ENCODE measurements around the gene MAGEA11.
"Not testable (repeated sequence)": the region's sequence is repeated elsewhere in the genome, so short reads cannot be mapped to it uniquely, and the experiment has no call there.

MAGEA11 gene

GRCh38 chrX:149711545-149712236, at the start of gene MAGEA11:
TSS of gene MAGEA11 (plus strand) at chrX:149712060. CDS start at chrX:149713160, 1,100 bp downstream.
- DNase-seq (ENCODE audit: low read depth), result no peak

DNA sequence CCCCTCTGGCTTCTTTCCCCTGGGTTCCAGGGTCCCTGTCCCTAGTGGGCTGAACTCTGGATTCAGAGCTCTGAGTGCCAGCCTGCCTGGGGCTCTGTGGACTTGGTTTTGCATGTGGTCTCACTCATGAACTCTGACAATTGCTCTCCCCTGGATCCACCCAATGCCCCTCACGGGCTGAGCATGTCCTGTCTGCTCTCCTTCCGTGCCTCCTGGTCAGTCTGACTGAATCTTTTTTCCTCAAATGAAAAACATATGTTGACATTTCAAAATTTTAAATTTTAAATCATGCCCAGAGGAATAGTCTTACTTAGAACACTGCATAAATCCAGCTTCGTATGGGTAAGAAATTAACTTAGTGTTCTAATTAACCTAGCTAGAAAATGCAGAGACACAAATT, 36.8 kb upstream of the MAGEA11 start:
- not testable (repeated sequence) for DNase-seq (ENCODE audit: low read depth)

DNA sequence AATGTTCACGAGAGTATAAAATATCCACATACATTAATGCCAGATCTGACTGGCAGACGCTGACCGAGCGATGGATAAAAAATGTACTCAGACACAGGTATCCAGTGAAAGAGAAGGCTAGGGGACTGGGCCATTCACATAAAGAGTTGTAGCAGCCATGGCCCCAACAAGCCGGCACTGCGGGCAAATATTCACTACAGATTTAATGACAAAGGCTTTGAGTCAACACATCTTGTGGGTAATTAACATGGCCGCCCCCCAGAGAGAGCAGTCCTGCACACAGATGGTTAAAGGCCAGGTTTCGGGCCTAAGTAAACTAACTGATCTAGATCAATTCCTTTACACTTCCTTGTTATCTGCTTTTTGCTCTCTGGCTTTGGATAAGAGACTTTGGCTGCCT, 36.3 kb upstream of the MAGEA11 start:
- not testable (repeated sequence) for DNase-seq (ENCODE audit: low read depth)

DNA sequence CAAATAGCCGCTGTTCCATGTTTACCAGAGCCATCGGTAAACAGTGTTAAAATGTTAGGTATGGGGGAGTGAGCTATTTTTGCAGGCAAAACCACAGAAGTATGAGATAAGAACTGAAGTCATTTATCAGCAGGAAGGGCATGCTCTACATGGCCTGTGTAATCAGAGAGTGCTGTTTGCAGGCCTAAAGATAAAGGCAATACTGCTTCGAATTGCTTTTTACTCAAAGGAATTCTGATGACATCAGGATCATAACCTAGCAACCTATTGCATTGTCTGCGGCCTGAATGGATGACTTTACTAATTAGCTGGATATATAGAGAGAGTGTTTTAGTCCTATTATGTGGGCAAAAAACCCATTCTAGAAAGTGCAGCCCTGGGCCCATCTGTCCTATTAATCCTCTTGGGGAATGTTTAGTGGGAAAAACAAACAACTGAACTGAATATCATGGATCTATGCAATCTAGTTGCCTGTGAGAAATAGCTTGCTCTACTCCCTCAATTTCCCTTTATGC, 32.6 kb upstream of the MAGEA11 start:
- not testable (repeated sequence) for DNase-seq (ENCODE audit: low read depth)

GRCh38 chrX:149681182-149681581, 30.7 kb upstream of the MAGEA11 start:
- DNase-seq (ENCODE audit: low read depth), result no peak

- no peak for DNase-seq (ENCODE audit: low read depth)
Observed at GRCh38 chrX:149682031-149682430, 29.8 kb upstream of the MAGEA11 start.

GRCh38 chrX:149682956-149683947, 28.6 kb upstream of the MAGEA11 start:
- no peak for DNase-seq (ENCODE audit: low read depth)

GRCh38 chrX:149683966-149684730, 27.7 kb upstream of the MAGEA11 start:
- DNase-seq (ENCODE audit: low read depth), result no peak

DNA sequence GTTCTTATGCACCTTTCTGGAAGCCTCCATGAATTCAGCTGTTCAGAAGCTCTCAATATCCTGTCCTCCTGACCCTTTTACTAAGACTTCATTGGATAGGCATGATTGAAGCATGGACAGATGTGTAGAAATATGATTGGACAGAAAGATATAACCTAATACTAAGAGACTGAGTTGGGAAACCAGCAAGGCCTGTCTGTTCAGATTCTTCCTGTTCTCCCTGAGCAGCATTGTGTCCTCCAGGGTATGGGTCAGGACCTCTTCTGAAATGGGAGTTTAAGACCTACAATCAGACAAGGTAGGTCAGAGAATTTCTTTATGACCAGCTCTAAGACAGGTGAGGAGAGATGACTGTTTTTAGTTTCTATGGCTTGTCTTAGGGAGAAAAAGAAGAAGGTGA, 23.9 kb upstream of the MAGEA11 start:
- no peak for DNase-seq (ENCODE audit: low read depth)

DNA sequence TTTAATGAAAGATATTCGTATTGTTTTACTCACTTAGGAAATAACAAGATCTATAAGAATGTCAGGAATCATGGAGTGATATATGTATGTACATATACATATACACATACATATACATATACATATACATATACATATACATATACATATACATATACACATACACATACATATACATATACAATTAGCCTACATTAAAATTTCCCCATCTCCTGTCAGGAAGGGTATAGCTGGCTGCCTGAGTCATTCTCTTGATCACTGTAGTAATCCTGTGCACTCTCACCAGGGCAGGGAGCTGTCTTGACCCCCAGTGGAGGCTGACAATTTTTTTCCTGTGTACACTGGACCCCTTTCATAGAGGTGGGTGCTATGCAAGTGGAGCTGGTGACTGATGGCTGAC, 23.3 kb upstream of the MAGEA11 start:
- DNase-seq (ENCODE audit: low read depth), result no peak

DNA sequence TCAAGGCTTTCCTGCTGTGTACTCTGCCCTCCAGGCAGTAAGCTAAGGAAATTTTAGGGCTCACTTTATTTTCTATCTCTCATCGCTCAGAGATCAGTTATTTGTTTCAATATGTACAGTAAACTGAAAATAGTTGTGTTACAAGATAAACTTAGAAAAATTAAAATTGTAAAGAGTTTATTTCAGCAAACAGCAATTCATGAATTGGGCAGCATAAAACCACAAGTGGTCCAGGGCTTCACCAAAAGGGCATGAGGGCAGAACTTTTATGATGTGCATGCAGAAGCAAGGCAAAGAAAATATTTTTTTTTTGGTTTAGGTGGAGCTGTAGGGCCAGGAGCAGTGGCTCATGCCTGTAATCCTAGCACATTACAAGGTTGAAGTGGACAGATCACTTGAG, 20.1 kb upstream of the MAGEA11 start:
- no peak for DNase-seq (ENCODE audit: low read depth)

DNA sequence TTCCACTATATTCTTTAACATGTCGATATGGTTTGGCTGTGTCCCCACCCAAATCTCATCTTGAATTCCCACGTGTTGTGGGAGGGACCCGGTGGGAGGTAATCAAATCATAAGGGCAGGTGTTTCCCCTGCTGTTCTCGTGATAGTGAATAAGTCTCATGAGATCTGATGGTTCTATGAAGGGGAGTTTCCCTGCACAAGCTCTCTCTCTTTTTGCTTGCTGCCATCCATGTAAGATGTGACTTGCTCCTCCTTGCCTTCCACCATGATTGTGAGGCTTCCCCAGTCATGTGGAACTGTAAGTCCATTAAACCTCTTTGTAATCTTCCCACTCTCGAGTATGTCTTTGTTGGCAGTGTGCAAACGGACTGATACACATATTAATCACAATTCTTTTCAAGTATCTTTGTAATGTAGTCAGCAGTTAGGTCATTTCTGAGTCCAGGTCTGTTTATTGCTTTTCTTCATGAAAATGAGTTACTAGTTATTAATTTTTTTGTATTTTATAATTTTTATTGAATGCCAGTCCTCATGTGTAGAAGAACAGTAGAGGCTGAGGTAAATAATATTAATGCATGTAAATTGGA, 19.1 kb upstream of the MAGEA11 start:
- DNase-seq (ENCODE audit: low read depth), result not testable (repeated sequence)

DNA sequence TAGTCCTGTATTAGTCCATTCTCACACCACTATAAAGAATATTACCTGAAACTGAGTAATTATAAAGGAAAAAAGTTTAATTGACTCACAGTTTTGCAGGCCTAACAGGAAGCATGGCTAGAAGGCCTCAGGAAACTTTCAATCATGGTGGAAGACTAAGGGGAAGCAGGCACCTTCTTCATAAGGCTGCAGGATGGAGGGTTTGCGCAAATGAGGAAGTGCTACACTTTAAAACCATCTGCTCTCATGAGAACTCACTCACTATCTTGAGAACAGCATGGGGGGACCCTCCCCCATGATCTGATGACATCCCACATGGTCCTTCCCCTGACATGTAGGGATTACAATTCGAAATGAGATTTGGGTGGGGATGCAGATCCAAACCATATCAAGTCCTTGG, 12.1 kb upstream of the MAGEA11 start:
- no peak for DNase-seq (ENCODE audit: low read depth)

DNA sequence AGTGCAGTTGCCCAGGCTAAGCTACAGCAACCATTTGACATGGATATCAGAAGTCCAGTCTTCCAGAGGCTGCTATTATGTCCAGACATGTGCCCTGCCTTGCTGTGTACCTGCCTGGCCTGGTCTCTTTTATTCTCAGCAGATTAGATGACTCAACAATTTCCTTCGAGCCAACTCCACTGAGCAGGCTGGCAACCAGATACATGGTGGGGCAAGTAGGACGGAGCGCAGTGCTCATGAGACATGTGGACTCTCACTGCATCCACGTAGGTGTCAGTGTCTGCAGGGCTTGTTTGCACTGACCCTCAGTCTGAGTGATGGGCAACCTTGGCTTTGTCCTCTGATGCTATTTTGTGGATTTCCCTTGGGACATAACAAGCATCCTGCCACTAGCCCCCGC, 7.2 kb upstream of the MAGEA11 start:
- no peak for DNase-seq (ENCODE audit: low read depth)

- DNase-seq (ENCODE audit: low read depth), result no peak
Observed at GRCh38 chrX:149707147-149707901, 4.5 kb upstream of the MAGEA11 start.

DNA sequence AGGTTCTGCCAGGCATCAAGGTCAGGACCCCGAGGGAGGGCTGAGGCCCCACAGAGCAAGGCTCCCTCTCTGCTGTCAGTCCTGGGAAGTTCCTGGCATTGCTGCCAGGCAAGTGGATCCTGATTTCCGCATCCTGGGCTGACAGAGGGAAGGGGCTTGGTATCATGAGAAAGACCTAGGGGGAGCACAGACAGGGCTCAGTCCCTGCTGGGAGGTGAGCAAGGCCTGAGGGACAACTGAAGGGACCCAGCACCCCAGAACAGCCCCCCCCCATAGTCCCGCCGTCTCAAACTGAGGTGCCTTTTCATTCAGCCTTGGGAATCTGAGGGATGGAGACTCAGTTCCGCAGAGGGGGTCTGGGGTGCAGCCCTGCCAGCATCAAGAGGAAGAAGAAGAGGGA, 971 bp downstream of the MAGEA11 start:
- DNase-seq (ENCODE audit: low read depth), result no peak

- DNase-seq (ENCODE audit: low read depth), result no peak
Observed at GRCh38 chrX:149713279-149714050, 1.6 kb downstream of the MAGEA11 start.

DNA sequence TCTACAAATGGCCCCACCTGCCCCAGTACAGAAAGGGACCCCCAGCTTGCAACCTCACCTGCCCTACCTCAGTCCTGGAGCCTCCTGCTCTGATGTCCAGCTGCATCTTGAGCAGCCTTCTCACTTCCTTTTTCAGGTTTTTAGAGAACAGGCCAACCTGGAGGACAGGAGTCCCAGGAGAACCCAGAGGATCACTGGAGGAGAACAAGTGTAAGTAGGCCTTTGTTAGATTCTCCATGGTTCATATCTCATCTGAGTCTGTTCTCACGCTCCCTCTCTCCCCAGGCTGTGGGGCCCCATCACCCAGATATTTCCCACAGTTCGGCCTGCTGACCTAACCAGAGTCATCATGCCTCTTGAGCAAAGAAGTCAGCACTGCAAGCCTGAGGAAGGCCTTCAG, 3.6 kb downstream of the MAGEA11 start:
- no peak for DNase-seq (ENCODE audit: low read depth)

DNA sequence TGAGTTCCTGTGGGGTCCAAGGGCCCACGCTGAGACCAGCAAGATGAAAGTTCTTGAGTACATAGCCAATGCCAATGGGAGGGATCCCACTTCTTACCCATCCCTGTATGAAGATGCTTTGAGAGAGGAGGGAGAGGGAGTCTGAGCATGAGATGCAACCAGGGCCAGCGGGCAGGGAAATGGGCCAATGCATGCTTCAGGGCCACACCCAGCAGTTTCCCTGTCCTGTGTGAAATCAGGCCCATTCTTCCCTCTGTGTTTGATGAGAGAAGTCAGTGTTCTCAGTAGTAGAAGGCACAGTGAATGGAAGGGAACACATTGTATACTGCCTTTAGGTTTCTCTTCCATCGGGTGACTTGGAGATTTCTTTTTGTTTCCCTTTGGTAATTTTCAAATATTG, 4.8 kb downstream of the MAGEA11 start:
- no peak for DNase-seq (ENCODE audit: low read depth)

DNA sequence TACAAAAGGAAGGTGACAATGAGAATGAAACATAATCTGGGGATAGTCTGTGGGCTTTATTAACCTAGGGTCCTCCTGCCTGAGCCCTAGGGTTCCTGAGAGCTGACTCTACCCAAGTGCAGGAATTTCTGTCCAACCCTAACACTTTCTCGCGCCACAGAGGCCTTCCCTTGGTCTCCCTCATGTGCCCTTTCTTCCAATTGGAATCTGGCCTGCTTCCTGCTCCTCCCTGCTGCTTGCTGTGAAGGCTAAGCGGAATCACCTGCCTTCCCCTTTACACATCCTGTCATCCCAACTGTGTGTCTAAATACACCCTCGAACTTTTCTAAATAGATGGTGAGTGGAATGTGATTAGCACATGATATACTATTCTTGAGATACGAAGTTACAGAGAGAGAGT, 5.9 kb downstream of the MAGEA11 start:
- no peak for DNase-seq (ENCODE audit: low read depth)
